Lung (tissue), 12 donors: ENCODE data around the gene PNLDC1. TPM values are rescaled to one million over a fixed set of nuclear protein-coding genes. Genes with fewer than 3 reads are reported as not detected.

ENCODE experiments used
- ATAC-seq: fragments of 200-7000 bp; cut with Tn5 transposase; one replicate; pipeline ENCODE4 v1.9.1; 2020; ENCODE audit warnings: moderate number of reproducible peaks; ENCODE audit not compliant: insufficient read depth, low FRiP score
- DNase-seq, 3 donors: peaks; one replicate each; pipeline ENCODE4 v3.0.0-alpha.2; 2013 to 2017
- H3K27ac ChIP-seq, 2 donors: one replicate each; pipeline ENCODE4 v1.5.1; 2013; ENCODE audit warnings: mild to moderate bottlenecking in 2 of 2, moderate library complexity in 2 of 2, control low read depth in 1 of 2, inconsistent platforms in 1 of 2, low read depth in 1 of 2, low read length in 1 of 2
- H3K27me3 ChIP-seq, 3 donors: one replicate each; pipeline ENCODE4 v1.5.1; 2013; ENCODE audit warnings: low read length in 2 of 3; ENCODE audit not compliant: control insufficient read depth in 3 of 3, insufficient read depth in 3 of 3
- H3K36me3 ChIP-seq, 4 donors: one replicate each; pipeline ENCODE4 v1.5.1; 2013; ENCODE audit warnings: low read length in 4 of 4, mild to moderate bottlenecking in 1 of 4, moderate library complexity in 1 of 4; ENCODE audit not compliant: control insufficient read depth in 4 of 4, insufficient read depth in 4 of 4
- H3K4me1 ChIP-seq, 5 donors: one replicate each; pipeline ENCODE4 v1.5.1; 2013; ENCODE audit warnings: low read length in 5 of 5, mild to moderate bottlenecking in 2 of 5, moderate library complexity in 1 of 5; ENCODE audit not compliant: control insufficient read depth in 5 of 5, insufficient read depth in 5 of 5
- H3K4me3 ChIP-seq: one replicate; pipeline ENCODE4 v1.5.1; 2013; ENCODE audit warnings: mild to moderate bottlenecking, control low read depth, moderate library complexity
- H3K9ac ChIP-seq, 2 donors: one replicate each; pipeline ENCODE4 v1.5.1; 2013; ENCODE audit warnings: low read length in 2 of 2, control low read depth in 1 of 2; ENCODE audit not compliant: insufficient read depth in 1 of 2
- H3K9me3 ChIP-seq, 4 donors: one replicate each; pipeline ENCODE4 v1.5.1; 2013; ENCODE audit warnings: low read length in 3 of 4, mild to moderate bottlenecking in 1 of 4, moderate library complexity in 1 of 4; ENCODE audit not compliant: control insufficient read depth in 4 of 4, insufficient read depth in 3 of 4
- CTCF ChIP-seq: IDR thresholded peaks from 2 replicates; pipeline ENCODE4 v1.5.1; 2012; ENCODE audit warnings: mild to moderate bottlenecking; ENCODE audit errors: control extremely low read depth, extremely low read depth
- WGBS, 2 donors: extraction: QIAGEN DNeasy Blood & Tissue Kit; methylation state at CpG; one replicate each; pipeline ENCODE4 v1.1.7; 2013; 5-methylcytosine and 5-hydroxymethylcytosine counted together
- polyA plus RNA-seq, 2 donors: library from polyadenylated mRNA; stranded (reverse); fragments of 200-250 nt; gene quantifications; one replicate each; pipeline ENCODE4 v1.2.1, GENCODE V29; 2013
- total RNA-seq, 2 donors: library from RNA; depleted of rRNA in 1 of 2; stranded (reverse); fragments of >200 nt in 1 of 2; gene quantifications; one replicate each; pipeline ENCODE4 v1.2.1, GENCODE V29; 2014 to 2021
- donor health status: control.
- donor health status: control.
- donor health status: Bipolar disorder and iron deficiency.
- donor health status: healthy.
- donor health status: DM: yes; HTN: yes; CAD: no.

PNLDC1 gene
- total and polyA plus RNA-seq, 4 donors = 0.14 to 0.28 (median 0.21) TPM

- TF ChIP-seq CTCF = no peak
- H3K4me1 ChIP-seq = peaks cover 0 to 7% (median 0%) of the 10 kb centered on the region in 5 donors
- H3K36me3 ChIP-seq = peaks cover 18 to 39% (median 25%) of the 10 kb centered on the region in 4 donors
- H3K27me3 ChIP-seq = no peaks in the 10 kb centered on the region
- DNase-seq (no peak), ATAC-seq (no peak)
- no peak overlapping the region for H3K4me3 ChIP-seq
- no peaks in the 10 kb centered on the region for H3K9me3 ChIP-seq
- no peak overlapping the region for H3K9ac ChIP-seq
- H3K27ac ChIP-seq = no peak overlapping the region
Measured at GRCh38 chr6:159766906-159767305, 33.2 kb upstream of the PNLDC1 start.

- DNase-seq (no peak), ATAC-seq (no peak)
- Histone ChIP-seq H3K4me3 (no peak overlapping the region), H3K4me1 (no peaks in the 10 kb centered on the region), H3K27ac (no peak overlapping the region), H3K9ac (no peak overlapping the region), H3K36me3 (peaks cover 14 to 38% (median 23%) of the 10 kb centered on the region in 4 donors), H3K27me3 (no peaks in the 10 kb centered on the region), H3K9me3 (peaks cover 0 to 3% (median 0%) of the 10 kb centered on the region in 4 donors)
- no peak for TF ChIP-seq CTCF
Measured at GRCh38 chr6:159769470-159769869, 30.6 kb upstream of the PNLDC1 start.

- Histone ChIP-seq H3K4me1 (no peaks in the 10 kb centered on the region), H3K27ac (no peak overlapping the region), H3K27me3 (no peaks in the 10 kb centered on the region), H3K9ac (no peak overlapping the region), H3K36me3 (peaks cover 12 to 45% (median 21%) of the 10 kb centered on the region in 4 donors), H3K4me3 (no peak overlapping the region), H3K9me3 (peaks cover 0 to 3% (median 0%) of the 10 kb centered on the region in 4 donors)
- ATAC-seq (no peak), DNase-seq (no peak)
- no peak for TF ChIP-seq CTCF
- 0 to 43% methylated on average over 1 of the region's 1 CpG for WGBS, 2 donors
Measured at GRCh38 chr6:159772196-159772595, 27.9 kb upstream of the PNLDC1 start.

- no peaks in the 10 kb centered on the region for H3K4me1 ChIP-seq
- ATAC-seq (no peak), DNase-seq (no peak)
- 87 to 91% methylated on average over 7 of the region's 7 CpGs for WGBS, 2 donors
- peaks cover 10 to 53% (median 22%) of the 10 kb centered on the region in 4 donors for H3K36me3 ChIP-seq
- H3K9ac ChIP-seq = no peak overlapping the region
- no peaks in the 10 kb centered on the region for H3K27me3 ChIP-seq
- H3K9me3 ChIP-seq = peaks cover 0 to 3% (median 0%) of the 10 kb centered on the region in 4 donors
- no peak overlapping the region for H3K4me3 ChIP-seq
- H3K27ac ChIP-seq = no peak overlapping the region
- no peak for TF ChIP-seq CTCF
Measured at GRCh38 chr6:159777240-159777904, 22.7 kb upstream of the PNLDC1 start.
